NCI-H2196 (cell line): ENCODE results near the gene HEBP1.

Experiments used
- DNase-seq: peaks from one replicate; lab custom pipeline; 2025; ENCODE audit not compliant: unreplicated experiment; lab: John Stamatoyannopoulos, UW

The HEBP1 gene

GRCh38 chr12:13024531-13024916, 24.5 kb upstream of the HEBP1 start:
- DNase-seq = no peak

- DNase-seq = no peak
Measured at GRCh38 chr12:13023811-13024530, 23.9 kb upstream of the HEBP1 start.

GRCh38 chr12:13022851-13023271, 22.8 kb upstream of the HEBP1 start:
- no peak for DNase-seq

DNA sequence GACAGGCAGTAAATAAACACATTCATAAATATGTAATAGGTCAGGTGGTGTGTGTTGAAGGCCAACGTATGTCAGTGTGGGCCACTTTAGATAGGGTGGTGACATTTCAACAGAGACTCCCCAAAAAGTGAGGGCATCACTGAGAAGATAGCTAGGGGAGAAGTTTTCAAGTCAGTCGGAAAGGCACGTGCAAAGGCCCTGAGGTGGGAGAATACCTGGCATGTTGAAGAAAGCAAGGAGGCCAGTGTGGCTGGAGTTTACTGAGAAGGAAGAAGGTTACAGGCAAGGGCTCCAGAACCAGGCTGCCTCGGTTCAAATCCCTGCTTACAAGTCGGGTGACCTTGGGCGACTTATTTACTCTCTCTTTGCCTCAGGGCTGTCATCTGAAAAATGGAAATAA, 11.0 kb upstream of the HEBP1 start:
- DNase-seq = no peak

DNA sequence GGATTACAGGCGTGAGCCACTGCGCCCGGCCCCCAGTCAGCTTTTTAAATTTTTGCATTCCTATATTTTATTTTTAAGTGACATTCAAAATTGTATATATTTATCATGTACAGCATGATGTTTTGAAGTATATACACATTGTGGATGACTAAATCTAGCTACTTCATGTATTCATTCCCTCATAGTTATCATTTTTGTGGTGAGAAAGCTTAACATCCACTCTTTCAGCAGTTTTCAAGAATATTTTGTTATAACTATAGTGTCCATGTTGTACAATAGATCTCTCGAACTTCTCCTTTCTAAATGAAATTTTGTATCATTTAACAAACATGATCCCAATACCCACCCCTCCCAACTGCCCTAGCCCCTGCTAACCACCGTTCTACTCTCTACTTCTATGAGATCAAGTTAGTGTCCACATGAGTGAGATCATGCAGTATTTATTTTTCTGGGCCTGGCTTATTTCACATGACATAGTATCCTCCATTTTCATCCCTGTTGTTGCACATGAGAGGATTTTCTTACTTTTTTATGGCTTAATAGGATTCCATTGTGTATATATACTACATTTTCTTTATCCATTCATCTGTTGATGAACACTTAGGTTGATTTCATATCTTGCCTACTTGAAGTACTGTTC, 8.8 kb upstream of the HEBP1 start:
- no peak for DNase-seq

DNA sequence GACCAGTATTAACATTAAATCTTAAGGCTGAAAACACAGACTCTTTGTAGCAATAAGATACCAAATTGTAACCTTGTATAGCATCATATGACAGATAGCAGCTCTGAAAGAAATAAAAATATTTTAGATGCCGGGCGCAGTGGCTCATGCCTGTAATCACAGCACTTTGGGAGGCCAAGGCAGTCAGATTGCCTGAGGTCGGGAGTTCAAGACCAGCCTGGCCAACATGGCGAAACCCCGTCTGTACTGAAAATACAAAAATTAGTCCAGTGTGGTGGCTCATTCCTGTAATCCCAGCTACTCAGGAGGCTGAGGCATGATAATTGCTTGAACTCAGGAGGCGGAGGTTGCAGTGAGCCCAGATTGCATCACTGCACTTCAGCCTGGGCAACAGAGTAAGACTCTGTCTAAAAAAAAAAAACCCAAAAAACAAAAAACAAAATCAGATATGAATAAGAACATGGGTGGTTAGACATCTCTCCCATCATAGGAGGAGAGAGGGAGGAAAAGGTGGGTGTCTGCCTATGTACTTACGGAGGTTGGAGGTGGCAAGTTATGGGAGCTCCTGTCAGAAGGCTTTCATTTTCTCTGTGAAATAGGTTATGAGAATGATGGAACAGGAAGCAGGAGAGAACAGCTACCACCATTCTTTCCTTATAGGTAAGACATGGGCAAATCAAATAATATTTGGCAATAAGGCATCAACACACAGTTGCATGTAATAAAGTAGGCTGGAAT, 7.6 kb upstream of the HEBP1 start:
- no peak for DNase-seq

GRCh38 chr12:13005649-13006048, 5.6 kb upstream of the HEBP1 start:
- no peak for DNase-seq

- no peak for DNase-seq
Measured at GRCh38 chr12:13004986-13005385, 4.9 kb upstream of the HEBP1 start.

DNA sequence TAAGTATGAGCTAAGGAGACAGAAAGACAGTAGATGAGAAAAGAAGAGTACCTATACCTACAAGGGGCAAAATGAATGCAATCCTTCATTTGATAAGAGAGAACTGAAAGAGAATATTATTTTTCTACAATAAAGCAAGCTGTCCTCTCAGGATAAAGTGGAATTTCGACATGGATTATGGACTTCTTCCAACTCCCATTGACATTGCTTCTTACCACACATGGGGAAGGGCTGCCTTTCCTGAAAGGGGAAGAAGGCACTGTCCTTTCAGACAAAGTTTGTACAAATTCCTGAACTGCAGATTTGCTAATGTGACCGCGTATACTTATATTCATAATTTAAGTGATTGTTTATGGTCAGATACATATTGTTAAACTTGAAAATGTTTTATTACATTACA, 4.3 kb upstream of the HEBP1 start:
- no peak for DNase-seq

- DNase-seq = no peak
Measured at GRCh38 chr12:13002301-13003097, 2.4 kb upstream of the HEBP1 start.

- no peak for DNase-seq
Measured at GRCh38 chr12:13001775-13002040, 1.6 kb upstream of the HEBP1 start.

DNA sequence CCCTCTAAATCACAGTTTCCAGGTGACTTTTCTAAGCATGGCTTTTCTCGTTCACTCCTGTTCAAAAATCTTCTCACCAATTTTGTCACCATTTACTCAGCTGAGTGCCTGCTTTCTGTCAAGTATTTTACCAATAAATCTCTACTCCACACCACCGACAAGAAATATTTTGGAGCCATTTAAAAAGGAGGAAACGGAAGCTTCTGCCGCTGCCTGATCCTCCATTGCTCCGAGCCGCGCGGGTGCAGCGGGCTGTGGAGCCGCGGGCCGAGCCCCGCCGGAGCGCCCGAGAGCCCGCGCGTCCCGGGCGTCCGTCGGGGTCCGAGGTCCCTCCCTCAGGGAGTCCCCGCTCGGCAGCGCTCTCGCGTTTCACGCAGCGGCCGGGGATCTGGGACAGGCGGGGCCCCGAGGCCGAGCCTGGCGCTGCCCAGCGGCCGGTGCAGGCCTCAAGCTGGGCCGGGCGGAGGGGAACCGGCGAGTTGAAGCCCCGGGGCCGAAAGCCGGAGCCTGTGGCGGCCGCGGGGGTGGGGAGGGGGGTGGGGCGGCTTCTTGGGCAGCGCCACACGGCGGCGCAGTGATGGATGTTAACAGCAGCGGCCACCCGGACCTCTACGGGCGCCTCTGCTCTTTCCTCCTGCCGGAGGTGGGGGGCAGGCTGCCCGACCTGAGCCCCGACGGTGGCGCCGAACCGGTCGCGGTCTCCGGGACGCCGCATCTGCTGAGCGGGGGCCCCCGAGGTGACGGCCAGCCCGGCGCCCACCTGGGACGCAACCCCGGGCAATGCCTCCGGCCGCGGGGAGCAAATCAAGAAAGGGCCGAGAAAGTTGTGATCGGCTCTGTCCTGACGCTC, 1.1 kb upstream of the HEBP1 start:
- DNase-seq = peak; percentile 6

DNA sequence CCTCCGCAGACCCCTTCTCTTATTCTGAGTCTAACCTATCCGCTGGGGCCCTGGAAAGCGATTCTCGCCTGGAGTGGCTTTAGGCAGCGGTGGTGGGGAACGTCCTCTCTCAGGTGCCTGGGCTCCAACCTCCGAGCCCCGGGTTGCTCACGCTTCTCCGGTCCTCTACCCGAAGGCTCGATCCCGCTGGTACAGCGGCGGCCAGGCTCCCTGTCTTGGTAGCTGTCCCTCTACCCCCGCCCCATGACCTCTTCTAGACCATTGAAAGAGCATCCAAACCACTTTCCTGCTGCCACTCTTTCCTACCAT, 505 bp upstream of the HEBP1 start:
- no peak for DNase-seq

DNA sequence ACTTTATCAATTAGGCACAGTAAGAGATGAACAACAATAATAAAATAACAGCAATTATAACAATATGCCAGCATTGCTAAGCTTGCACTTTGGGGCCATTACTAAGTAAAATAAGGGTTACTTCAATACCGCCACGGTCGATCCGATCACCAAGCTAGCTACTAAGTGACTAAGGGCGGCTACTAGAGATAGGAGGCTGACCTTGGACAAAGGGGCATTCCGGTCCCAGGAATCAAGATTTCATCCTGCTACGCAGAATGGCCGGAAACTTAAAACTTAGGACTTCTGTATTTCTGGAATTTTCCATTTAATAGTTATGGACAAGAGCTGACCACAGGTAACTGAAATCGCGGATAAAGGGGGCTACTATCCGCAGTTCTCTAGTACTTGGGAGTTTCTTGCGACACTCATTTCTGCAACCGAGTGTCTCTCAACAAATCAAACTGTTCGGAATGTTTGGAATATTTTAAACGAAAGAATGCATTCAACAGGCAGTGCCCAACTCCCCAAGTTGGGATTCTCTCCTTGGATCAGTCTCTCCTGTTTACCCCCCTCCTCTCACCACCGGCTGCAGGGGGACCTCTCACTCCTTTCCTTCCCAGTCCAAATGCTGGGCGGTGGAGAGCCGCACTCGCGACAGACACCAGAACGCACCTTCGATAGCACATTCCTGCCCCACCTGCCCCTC, 650 bp downstream of the HEBP1 start:
- DNase-seq = no peak

DNA sequence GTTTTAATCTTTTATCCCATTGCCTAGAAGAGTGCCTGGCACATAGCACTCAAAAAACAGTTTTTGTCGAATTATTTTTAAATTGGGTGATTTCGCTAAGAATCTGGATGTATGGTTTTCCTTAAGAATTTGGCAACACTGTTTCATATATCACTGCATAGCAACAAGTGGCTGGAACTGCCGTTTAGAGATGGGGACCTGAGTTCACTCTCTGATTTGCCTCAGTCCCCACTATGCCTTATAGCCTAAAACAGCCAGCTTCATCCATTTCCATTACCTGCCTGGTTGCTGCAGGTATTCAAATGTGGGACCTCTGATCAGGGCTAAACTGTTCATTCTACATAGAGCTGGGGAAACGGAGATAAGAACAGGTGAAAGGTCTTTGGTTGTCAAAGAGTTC, 1.8 kb downstream of the HEBP1 start:
- no peak for DNase-seq

DNA sequence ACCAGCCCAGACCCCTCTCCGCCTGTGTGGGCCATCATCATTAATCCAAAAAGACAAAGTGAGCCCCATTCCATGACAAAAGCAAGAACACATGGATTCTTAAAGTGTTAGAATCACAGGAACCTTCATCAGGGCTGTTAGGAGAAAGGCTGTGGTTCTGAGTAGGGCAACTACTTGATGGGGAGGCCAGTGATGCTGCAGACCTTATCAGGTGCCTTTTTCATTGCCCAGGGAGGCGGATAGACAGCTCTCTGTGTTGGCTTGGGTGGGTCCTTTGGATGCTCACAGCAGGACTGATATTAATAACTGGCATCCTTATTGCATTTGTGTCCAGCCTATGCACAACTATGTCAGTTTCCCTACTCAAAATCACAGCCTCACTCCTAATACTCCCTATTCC, 2.3 kb downstream of the HEBP1 start:
- no peak for DNase-seq

GRCh38 chr12:12997156-12997555, 2.9 kb downstream of the HEBP1 start:
- no peak for DNase-seq

DNA sequence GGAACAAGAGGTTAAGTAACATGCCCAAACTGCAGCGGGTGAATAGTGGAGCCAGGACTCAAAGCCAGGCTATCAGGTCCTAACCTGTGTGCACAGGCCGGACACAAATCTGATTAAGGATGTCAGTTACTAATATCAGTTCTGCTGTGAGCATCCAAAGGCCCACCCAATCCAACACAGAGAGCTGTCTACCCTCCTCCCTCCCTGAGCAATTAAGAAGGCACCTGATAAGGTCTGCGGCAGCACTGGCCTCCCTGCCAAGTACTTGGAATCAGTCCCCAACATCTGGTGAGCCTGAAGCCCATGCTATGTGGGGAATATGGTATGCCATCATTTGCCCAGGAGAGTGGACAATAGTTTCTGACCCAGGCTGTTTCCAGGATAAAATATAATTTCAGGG, 3.9 kb downstream of the HEBP1 start:
- no peak for DNase-seq

GRCh38 chr12:12995088-12995487, 5.0 kb downstream of the HEBP1 start:
- DNase-seq = no peak

DNA sequence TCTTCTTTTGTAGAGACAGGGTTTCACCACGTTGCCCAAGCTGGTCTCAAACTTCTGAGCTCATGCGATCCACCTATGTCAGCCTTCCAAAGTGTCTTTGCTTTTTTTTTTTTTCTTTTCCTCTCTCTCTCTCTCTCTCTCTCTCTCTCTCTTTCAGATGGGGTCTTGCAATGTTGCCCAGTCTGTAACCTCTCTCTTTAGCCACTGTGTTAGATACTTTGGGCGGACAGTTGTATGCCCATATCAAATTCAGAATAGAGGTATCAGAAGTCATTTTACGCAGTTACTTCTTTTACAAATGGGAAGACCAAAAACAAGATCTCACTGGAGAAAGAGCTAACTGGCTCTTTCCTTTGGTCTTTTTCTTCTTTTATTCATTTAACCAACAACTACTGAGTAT, 6.7 kb downstream of the HEBP1 start:
- no peak for DNase-seq
